Activated CD4-positive, alpha-beta T cell treated with anti-CD3 and anti-CD28 coated beads for 4 hours (primary cell): Measurements from ENCODE around the gene ITGA5.

Experiments used
- DNase-seq, 2 donors: peaks; one replicate each; pipeline ENCODE4 v3.0.0-alpha.2; 2020

ITGA5 gene

DNA sequence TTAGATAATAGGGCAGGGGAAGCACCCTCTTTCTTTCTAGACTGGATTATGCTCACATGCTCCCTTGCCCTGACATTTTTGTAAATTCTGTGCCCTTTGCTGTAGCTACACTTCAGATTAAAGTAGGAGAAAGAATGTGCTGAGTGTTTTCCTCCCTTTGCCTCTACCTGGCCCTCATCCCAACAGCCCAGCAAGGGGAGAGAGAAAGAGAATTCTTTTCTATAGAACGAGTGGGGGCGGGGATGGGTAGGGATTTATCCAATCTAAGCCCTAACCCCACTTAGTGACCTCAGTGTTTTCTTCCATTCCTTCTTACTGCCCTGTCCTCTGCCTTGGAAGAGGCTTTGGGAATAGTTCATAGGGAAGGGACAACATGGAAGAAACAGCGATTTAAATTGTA lies 68.3 kb downstream of the ITGA5 start:
- DNase-seq: no peak

- no peak for DNase-seq
These were observed 69.4 kb downstream of the ITGA5 start for GRCh38 chr12:54349679-54350078.

- DNase-seq: no peak
These were observed 70.0 kb downstream of the ITGA5 start for GRCh38 chr12:54349036-54349435.
